GM12878 (cell line): ENCODE results near the gene FNDC11. TPM values are rescaled to one million over a fixed set of nuclear protein-coding genes. Genes with fewer than 3 reads are reported as not detected.

ENCODE experiments used
- CHD4 ChIP-seq: fragments of 200-600 bp; sonication (generic); IDR thresholded peaks from 2 replicates; pipeline ENCODE4 v1.6.1; 2016; ENCODE audit warnings: mild to moderate bottlenecking
- CREB1 ChIP-seq: IDR thresholded peaks from 2 replicates; pipeline ENCODE4 v1.6.1; 2012; ENCODE audit warnings: low read depth, mild to moderate bottlenecking, inconsistent platforms
- CTCF ChIP-seq, 3 experiments: IDR thresholded peaks in 2 of 3; conservative IDR thresholded peaks in 1 of 3; 2 replicates each; pipeline ENCODE4 v1.5.1; 2011; ENCODE audit warnings: low read depth in 3 of 3, low read length in 3 of 3, mild to moderate bottlenecking in 3 of 3, control low read depth in 2 of 3, moderate library complexity in 2 of 3, inconsistent platforms in 1 of 3, mixed read lengths in 1 of 3; ENCODE audit not compliant: control insufficient read depth in 2 of 3, insufficient read depth in 1 of 3; ENCODE audit errors: extremely low read depth in 1 of 3
- DPF2 ChIP-seq: fragments of 450-650 bp; IDR thresholded peaks from 2 replicates; pipeline ENCODE4 v1.6.1; 2017; ENCODE audit warnings: mild to moderate bottlenecking
- GATAD2B ChIP-seq: fragments of 450-650 bp; conservative IDR thresholded peaks from 2 replicates; pipeline ENCODE4 v1.6.1; 2017; ENCODE audit warnings: low read depth, mild to moderate bottlenecking, moderate library complexity
- HDAC2 ChIP-seq: fragments of 200-600 bp; sonication (generic); IDR thresholded peaks from 2 replicates; pipeline ENCODE4 v1.6.1; 2017
- HDGF ChIP-seq: fragments of 450-650 bp; IDR thresholded peaks from 2 replicates; pipeline ENCODE4 v1.6.1; 2016; ENCODE audit warnings: antibody characterized with exemption
- IKZF1 ChIP-seq: fragments of 450-650 bp; conservative IDR thresholded peaks from 2 replicates; pipeline ENCODE4 v1.6.1; 2017; ENCODE audit warnings: antibody characterized with exemption, mild to moderate bottlenecking
- JUNB ChIP-seq: IDR thresholded peaks from 2 replicates; pipeline ENCODE4 v1.6.1; 2016; ENCODE audit warnings: antibody characterized with exemption, mild to moderate bottlenecking
- MEF2B ChIP-seq: fragments of 450-650 bp; IDR thresholded peaks from 2 replicates; pipeline ENCODE4 v1.6.1; 2018; ENCODE audit warnings: mild to moderate bottlenecking, moderate library complexity; ENCODE audit not compliant: partially characterized antibody, poor library complexity, severe bottlenecking
- NR2F1 ChIP-seq: fragments of 450-650 bp; conservative IDR thresholded peaks from 2 replicates; pipeline ENCODE4 v1.6.1; 2017; ENCODE audit warnings: mild to moderate bottlenecking
- SREBF2 ChIP-seq: IDR thresholded peaks from 2 replicates; pipeline ENCODE4 v1.6.1; 2012; ENCODE audit warnings: mild to moderate bottlenecking, low read length
- STAT3 ChIP-seq: IDR thresholded peaks from 2 replicates; pipeline ENCODE4 v1.6.1; 2011; ENCODE audit warnings: low read depth, low read length, improper control_type of control experiment
- USF1 ChIP-seq: IDR thresholded peaks from 2 replicates; pipeline ENCODE4 v1.6.1; 2011; ENCODE audit warnings: borderline replicate concordance, low read depth, mild to moderate bottlenecking, moderate library complexity, mixed read lengths, low read length; ENCODE audit not compliant: insufficient read depth; ENCODE audit errors: extremely low read length
- ZNF24 ChIP-seq: fragments of 450-650 bp; IDR thresholded peaks from 2 replicates; pipeline ENCODE4 v1.6.1; 2017; ENCODE audit warnings: antibody characterized with exemption, mild to moderate bottlenecking
- polyA plus RNA-seq, 11 experiments: library from polyadenylated mRNA; depleted of rRNA in 4 of 11; unstranded in 6 of 11; stranded (reverse) in 5 of 11; fragments of >200 nt; fragmentation: Nextera tagmentation in 4 of 11; fragmentation: Illumina TruSeq in 1 of 11; extraction: Ambion mirVana in 4 of 11; extraction: Trizol in 1 of 11; gene quantifications; 1 replicate in 1 of 11; 2 replicates in 10 of 11; pipeline versions ENCODE4 v1.2.1 to v1.2.3, GENCODE V29; 2011 to 2016; ENCODE audit warnings: inconsistent platforms in 2 of 11, missing spikeins in 2 of 11, low read depth in 1 of 11
- total RNA-seq, 4 experiments: library from RNA; depleted of rRNA in 3 of 4; stranded (reverse); fragments of >200 nt in 3 of 4; fragmentation: Illumina TruSeq in 1 of 4; extraction: Trizol in 1 of 4; gene quantifications; 2 replicates each; pipeline versions ENCODE4 v1.2.1 to v1.2.3, GENCODE V29; 2013 to 2021
- TF ChIP-seq, protein P1 (sequence below): fragments of 450-650 bp; IDR thresholded peaks from 2 replicates; pipeline ENCODE4 v1.6.1; 2017; ENCODE audit warnings: borderline replicate concordance
- TF ChIP-seq, protein P2 (sequence below): IDR thresholded peaks from 2 replicates; pipeline ENCODE4 v1.6.1; 2012; ENCODE audit warnings: mild to moderate bottlenecking, low read depth, low read length
- TF ChIP-seq, protein P3 (sequence below): fragments of 450-650 bp; formaldehyde crosslinking; IDR thresholded peaks from 2 replicates; pipeline ENCODE4 v1.5.0; 2022; ENCODE audit warnings: mild to moderate bottlenecking, missing genetic modification characterization

Gene FNDC11
- total and polyA plus RNA-seq, 10 of the 15 experiments (the other 5 are each of a cell fraction or from before 2014, with no cell fraction given), result 0.09 to 0.72 (median 0.34) TPM; not detected in 2

GRCh38 chr20:63519668-63520503 is 34.1 kb upstream of the FNDC11 start (continued):
- TF ChIP-seq CTCF (IDR thresholded peaks at IDR 0.05 in 2 of 3, conservative IDR thresholded peaks at IDR 0.05 in 1 of 3; ENCODE audit: control insufficient read depth in 2 of 3, extremely low read depth in 1 of 3, insufficient read depth in 1 of 3, low read depth in 3 of 3, low read length in 3 of 3) (peak; percentile 6 to 27 (median 16); a peak in 3 of 6 replicates), USF1 (no peak), HDAC2 (no peak), HDGF (no peak), CREB1 (no peak), CHD4 (no peak), SREBF2 (no peak), NR2F1 (0 out of 2 replicates have a peak, but pooled peaks have one; percentile 38), STAT3 (no peak), MEF2B (peak; percentile 35), DPF2 (0 out of 2 replicates have a peak, but pooled peaks have one; percentile 43), JUNB (no peak), GATAD2B (peak; percentile 79), ZNF24 (no peak), IKZF1 (peak; percentile 79)
- TF ChIP-seq, protein P1, sequence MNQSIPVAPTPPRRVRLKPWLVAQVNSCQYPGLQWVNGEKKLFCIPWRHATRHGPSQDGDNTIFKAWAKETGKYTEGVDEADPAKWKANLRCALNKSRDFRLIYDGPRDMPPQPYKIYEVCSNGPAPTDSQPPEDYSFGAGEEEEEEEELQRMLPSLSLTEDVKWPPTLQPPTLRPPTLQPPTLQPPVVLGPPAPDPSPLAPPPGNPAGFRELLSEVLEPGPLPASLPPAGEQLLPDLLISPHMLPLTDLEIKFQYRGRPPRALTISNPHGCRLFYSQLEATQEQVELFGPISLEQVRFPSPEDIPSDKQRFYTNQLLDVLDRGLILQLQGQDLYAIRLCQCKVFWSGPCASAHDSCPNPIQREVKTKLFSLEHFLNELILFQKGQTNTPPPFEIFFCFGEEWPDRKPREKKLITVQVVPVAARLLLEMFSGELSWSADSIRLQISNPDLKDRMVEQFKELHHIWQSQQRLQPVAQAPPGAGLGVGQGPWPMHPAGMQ, result no peak
- TF ChIP-seq, protein P2, sequence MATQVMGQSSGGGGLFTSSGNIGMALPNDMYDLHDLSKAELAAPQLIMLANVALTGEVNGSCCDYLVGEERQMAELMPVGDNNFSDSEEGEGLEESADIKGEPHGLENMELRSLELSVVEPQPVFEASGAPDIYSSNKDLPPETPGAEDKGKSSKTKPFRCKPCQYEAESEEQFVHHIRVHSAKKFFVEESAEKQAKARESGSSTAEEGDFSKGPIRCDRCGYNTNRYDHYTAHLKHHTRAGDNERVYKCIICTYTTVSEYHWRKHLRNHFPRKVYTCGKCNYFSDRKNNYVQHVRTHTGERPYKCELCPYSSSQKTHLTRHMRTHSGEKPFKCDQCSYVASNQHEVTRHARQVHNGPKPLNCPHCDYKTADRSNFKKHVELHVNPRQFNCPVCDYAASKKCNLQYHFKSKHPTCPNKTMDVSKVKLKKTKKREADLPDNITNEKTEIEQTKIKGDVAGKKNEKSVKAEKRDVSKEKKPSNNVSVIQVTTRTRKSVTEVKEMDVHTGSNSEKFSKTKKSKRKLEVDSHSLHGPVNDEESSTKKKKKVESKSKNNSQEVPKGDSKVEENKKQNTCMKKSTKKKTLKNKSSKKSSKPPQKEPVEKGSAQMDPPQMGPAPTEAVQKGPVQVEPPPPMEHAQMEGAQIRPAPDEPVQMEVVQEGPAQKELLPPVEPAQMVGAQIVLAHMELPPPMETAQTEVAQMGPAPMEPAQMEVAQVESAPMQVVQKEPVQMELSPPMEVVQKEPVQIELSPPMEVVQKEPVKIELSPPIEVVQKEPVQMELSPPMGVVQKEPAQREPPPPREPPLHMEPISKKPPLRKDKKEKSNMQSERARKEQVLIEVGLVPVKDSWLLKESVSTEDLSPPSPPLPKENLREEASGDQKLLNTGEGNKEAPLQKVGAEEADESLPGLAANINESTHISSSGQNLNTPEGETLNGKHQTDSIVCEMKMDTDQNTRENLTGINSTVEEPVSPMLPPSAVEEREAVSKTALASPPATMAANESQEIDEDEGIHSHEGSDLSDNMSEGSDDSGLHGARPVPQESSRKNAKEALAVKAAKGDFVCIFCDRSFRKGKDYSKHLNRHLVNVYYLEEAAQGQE, result no peak
- TF ChIP-seq, protein P3, sequence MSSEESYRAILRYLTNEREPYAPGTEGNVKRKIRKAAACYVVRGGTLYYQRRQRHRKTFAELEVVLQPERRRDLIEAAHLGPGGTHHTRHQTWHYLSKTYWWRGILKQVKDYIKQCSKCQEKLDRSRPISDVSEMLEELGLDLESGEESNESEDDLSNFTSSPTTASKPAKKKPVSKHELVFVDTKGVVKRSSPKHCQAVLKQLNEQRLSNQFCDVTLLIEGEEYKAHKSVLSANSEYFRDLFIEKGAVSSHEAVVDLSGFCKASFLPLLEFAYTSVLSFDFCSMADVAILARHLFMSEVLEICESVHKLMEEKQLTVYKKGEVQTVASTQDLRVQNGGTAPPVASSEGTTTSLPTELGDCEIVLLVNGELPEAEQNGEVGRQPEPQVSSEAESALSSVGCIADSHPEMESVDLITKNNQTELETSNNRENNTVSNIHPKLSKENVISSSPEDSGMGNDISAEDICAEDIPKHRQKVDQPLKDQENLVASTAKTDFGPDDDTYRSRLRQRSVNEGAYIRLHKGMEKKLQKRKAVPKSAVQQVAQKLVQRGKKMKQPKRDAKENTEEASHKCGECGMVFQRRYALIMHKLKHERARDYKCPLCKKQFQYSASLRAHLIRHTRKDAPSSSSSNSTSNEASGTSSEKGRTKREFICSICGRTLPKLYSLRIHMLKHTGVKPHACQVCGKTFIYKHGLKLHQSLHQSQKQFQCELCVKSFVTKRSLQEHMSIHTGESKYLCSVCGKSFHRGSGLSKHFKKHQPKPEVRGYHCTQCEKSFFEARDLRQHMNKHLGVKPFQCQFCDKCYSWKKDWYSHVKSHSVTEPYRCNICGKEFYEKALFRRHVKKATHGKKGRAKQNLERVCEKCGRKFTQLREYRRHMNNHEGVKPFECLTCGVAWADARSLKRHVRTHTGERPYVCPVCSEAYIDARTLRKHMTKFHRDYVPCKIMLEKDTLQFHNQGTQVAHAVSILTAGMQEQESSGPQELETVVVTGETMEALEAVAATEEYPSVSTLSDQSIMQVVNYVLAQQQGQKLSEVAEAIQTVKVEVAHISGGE (CRISPR knock-in tag), result no peak
